SK-N-MC (cell line): Measurements from ENCODE around the gene NAGPA.

Experiments
- EZH2 ChIP-seq: fragments of 200-600 bp; sonication (generic); IDR thresholded peaks from one replicate; pipeline ENCODE4 v1.6.1; 2017; ENCODE audit warnings: antibody characterized with exemption
- POLR2AphosphoS5 ChIP-seq: IDR thresholded peaks from 2 replicates; pipeline ENCODE4 v1.6.1; 2012; ENCODE audit warnings: mild to moderate bottlenecking, low read depth, low read length, borderline replicate concordance

GRCh38 chr16:5000573-5001001, 33.1 kb downstream of the NAGPA start:
- no peak for TF ChIP-seq POLR2AphosphoS5
- TF ChIP-seq EZH2, result no peak
